ENCODE results near the gene DNM2. TPM values are rescaled to one million over a fixed set of nuclear protein-coding genes. Genes with fewer than 3 reads are reported as not detected.
"Not testable (repeated sequence)": the region's sequence is repeated elsewhere in the genome, so short reads cannot be mapped to it uniquely, and the experiment has no call there.

Gene DNM2
- total and polyA plus RNA-seq, 3 donors from 2014 or later: 166 to 274 (median 226) TPM

DNA sequence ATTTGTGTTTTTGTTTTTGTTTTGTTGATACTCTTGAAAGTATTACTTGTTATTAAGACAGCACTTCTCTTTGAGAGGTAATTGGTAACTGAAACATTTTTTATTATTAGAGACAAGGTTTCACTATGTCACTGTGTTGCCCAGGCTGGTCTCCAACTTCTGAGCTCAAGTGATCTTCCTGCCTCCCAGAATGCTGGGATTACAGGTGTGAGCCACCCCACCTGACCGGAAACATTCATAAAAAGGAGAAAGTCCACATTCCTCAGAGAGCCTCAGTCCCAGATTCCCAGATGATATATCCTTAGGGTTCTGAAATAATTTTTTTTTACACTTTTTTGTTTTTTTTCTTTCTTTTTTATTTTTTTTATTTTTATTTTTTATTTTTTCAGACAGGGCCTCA lies 156.1 kb downstream of the DNM2 start:
- WGBS, 2 donors: 95 to 100% methylated on average over 1 of the region's 1 CpG
- H3K4me1 ChIP-seq: peaks cover 27% of the 10 kb centered on the region
- H3K36me3 ChIP-seq (ENCODE audit: low read depth, missing control alignments): no peaks in the 10 kb centered on the region
- no peak for DNase-seq
- H3K9me3 ChIP-seq: no peaks in the 10 kb centered on the region
- no peak overlapping the region for H3K27ac ChIP-seq
- intact Hi-C loops (cut with DNase I; ENCODE audit: low total_unique reads): loop anchor here (10.0 kb wide), 1 partner anchor 51 kb away; the partner anchor contains the start of genes TIMM29 and YIPF2
- TF ChIP-seq, protein P1, sequence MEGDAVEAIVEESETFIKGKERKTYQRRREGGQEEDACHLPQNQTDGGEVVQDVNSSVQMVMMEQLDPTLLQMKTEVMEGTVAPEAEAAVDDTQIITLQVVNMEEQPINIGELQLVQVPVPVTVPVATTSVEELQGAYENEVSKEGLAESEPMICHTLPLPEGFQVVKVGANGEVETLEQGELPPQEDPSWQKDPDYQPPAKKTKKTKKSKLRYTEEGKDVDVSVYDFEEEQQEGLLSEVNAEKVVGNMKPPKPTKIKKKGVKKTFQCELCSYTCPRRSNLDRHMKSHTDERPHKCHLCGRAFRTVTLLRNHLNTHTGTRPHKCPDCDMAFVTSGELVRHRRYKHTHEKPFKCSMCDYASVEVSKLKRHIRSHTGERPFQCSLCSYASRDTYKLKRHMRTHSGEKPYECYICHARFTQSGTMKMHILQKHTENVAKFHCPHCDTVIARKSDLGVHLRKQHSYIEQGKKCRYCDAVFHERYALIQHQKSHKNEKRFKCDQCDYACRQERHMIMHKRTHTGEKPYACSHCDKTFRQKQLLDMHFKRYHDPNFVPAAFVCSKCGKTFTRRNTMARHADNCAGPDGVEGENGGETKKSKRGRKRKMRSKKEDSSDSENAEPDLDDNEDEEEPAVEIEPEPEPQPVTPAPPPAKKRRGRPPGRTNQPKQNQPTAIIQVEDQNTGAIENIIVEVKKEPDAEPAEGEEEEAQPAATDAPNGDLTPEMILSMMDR (IDR thresholded peaks at IDR 0.05): no peak
- no peak for TF ChIP-seq POLR2A (IDR thresholded peaks at IDR 0.05)
- H3K4me3 ChIP-seq: no peak overlapping the region
- H3K27me3 ChIP-seq: no peaks in the 10 kb centered on the region

DNA sequence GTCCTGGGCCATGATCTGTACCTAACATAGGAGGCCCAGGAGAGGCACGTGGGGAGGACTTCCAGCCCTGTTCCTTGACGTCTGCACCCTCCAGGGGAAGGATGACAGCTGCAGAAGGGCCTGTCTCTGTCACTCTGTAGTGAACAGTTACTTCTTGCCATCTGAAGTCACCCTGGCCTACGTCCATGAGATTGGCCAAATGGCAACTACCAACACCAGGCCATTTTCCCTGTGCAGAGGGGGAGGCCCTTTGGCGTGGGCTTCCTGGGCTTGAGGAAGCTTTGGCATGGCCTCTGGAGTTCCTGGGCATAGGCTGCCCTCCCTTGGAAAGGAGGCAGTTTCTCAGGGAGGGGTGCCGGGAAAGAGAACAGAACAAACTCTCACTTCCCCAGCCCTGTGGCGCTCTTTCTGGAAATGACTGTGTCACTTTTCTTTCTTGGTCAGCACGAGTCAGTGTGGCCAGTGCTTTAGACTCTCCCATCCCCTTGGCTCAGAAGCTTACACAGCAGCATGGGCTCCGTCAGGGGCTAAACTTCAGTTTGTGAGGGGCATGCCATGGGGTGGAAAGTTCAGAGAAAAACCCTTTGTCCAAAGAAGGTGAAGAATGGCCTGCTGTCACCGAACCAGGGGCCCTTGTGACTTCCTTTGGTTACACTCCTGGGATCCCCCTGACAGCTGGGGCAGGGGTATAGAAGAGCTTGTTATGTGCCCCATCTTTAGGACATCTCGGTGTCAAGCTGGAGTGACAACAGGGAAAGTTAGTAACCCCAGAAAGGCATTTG lies 158.8 kb downstream of the DNM2 start:
- Histone ChIP-seq H3K27ac (peak overlapping the region in 1 of 2 donors; percentile 4), H3K4me3 (no peak overlapping the region), H3K27me3 (no peaks in the 10 kb centered on the region), H3K36me3 (ENCODE audit: low read depth, missing control alignments) (no peaks in the 10 kb centered on the region), H3K4me1 (peaks cover 24% of the 10 kb centered on the region), H3K9me3 (no peaks in the 10 kb centered on the region)
- intact Hi-C loops (cut with DNase I; ENCODE audit: low total_unique reads): loop anchor here (10.0 kb wide), 1 partner anchor 48 kb away; the partner anchor contains the start of genes TIMM29 and YIPF2
- TF ChIP-seq, protein P1 (IDR thresholded peaks at IDR 0.05): no peak
- no peak for TF ChIP-seq POLR2A (IDR thresholded peaks at IDR 0.05)
- WGBS, 2 donors: 61 to 63% methylated on average over 8 to 10 of the region's 10 CpGs
- DNase-seq: no peak

DNA sequence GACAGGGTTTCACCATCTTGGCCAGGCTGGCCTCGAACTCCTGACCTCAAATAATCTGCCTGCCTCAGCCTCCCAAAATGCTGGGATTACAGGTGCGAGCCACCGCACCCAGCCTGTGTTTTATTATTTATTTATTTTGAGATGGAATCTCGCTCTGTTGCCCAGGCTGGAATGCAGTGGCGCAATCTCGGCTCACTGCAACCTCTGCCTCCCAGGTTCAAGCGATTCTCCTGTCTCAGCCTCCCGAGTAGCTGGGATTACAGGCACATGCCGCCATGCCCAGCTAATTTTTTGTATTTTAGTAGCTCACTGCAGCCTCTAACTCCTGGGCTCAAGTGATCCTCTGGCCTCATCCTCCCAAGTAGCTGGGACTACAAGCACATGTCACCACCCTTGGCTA lies 159.7 kb downstream of the DNM2 start:
- H3K36me3 ChIP-seq (ENCODE audit: low read depth, missing control alignments); H3K27me3 ChIP-seq; H3K9me3 ChIP-seq; DNase-seq; H3K4me3 ChIP-seq; H3K27ac ChIP-seq: not testable (repeated sequence)
- intact Hi-C loops (cut with DNase I; ENCODE audit: low total_unique reads): loop anchor here (10.0 kb wide), 1 partner anchor 47 kb away; the partner anchor contains the start of genes TIMM29 and YIPF2
- 96 to 97% methylated on average over 7 to 9 of the region's 9 CpGs for WGBS, 2 donors
- peaks cover 25% of the 10 kb centered on the region for H3K4me1 ChIP-seq

DNA sequence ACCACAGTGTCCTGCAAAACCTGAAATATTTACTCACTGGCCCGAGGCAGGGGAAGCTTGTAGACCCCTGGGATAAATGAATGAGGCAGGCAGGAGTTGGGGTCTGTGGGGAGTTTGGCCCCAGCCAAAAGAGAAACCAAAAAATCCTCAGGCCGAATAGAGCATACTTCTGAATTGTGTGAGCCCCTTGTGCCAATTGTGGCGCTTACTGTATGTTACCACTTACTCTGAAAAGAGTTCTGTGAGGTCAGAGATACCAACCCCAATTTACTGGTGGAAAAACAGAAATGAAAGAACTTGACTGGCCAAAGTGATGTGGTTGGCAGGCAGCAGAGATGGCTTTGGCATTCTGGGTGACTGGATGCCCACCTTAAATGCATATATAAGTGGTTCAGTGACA lies 160.4 kb downstream of the DNM2 start:
- Histone ChIP-seq H3K9me3 (no peaks in the 10 kb centered on the region), H3K4me3 (no peak overlapping the region), H3K4me1 (peaks cover 18% of the 10 kb centered on the region), H3K27ac (no peak overlapping the region), H3K27me3 (no peaks in the 10 kb centered on the region), H3K36me3 (ENCODE audit: low read depth, missing control alignments) (no peaks in the 10 kb centered on the region)
- TF ChIP-seq POLR2A (IDR thresholded peaks at IDR 0.05): no peak
- TF ChIP-seq, protein P1 (IDR thresholded peaks at IDR 0.05): no peak
- 75 to 91% methylated on average over 3 of the region's 3 CpGs for whole genome bisulfite sequencing, 2 donors
- no peak for DNase-seq
- intact Hi-C loops (cut with DNase I; ENCODE audit: low total_unique reads): loop anchor here (10.0 kb wide), 1 partner anchor 47 kb away; the partner anchor contains the start of genes TIMM29 and YIPF2

MicroRNAs within 50 kb of the gene (microRNA counts, 767-probe panel; counts per million panel counts)
- microRNA hsa-miR-638: 0 to 152 counts per million in 2 donors

Small RNAs within 50 kb of the gene (microRNA-seq; reads per million reads assigned to microRNA genes)
- gene MIR199A1 (ENCODE audit: borderline number of aligned reads in 2 of 2, borderline replicate concordance in 1 of 2) (0 to 0.69 reads per million in 2 donors), gene MIR4748 (ENCODE audit: borderline number of aligned reads in 2 of 2, borderline replicate concordance in 1 of 2) (0 to 0.70 reads per million in 2 donors), gene MIR638 (ENCODE audit: borderline number of aligned reads in 2 of 2, borderline replicate concordance in 1 of 2) (0 reads per million in 2 donors), gene MIR6793 (ENCODE audit: borderline number of aligned reads in 2 of 2, borderline replicate concordance in 1 of 2) (0.69 to 0.70 reads per million in 2 donors)

Small RNAs within 50 kb of the gene (small RNA-seq; reads per million reads assigned to genes)
- gene MIR199A1: 0 reads per million in 2 donors
- gene MIR4748: 0.09 to 0.18 reads per million in 2 donors
- gene MIR638: 0 reads per million in 2 donors
- 0 to 0.18 reads per million in 2 donors for gene MIR6793

Other genes starting within 250 kb of the DNM2 start
- gene KEAP1, start 214.7 kb upstream of the DNM2 start, total RNA-seq: 10 to 100 TPM; 40.7 to 61.0 TPM
- gene KEAP1, start 214.7 kb upstream of the DNM2 start, polyA plus RNA-seq (ENCODE audit: insufficient read depth, low read depth, low replicate concordance): 54.1 TPM
- under 1 TPM; 0.12 to 0.31 TPM for gene S1PR5, start 200.6 kb upstream of the DNM2 start, total RNA-seq
- 0.61 TPM for gene S1PR5, start 200.6 kb upstream of the DNM2 start, polyA plus RNA-seq (ENCODE audit: insufficient read depth, low read depth, low replicate concordance)
- 10 to 100 TPM; 80.5 to 97.1 TPM for gene ATG4D, start 174.2 kb upstream of the DNM2 start, total RNA-seq
- gene ATG4D, start 174.2 kb upstream of the DNM2 start, polyA plus RNA-seq (ENCODE audit: insufficient read depth, low read depth, low replicate concordance): 167 TPM
- gene KRI1, start 152.1 kb upstream of the DNM2 start, total RNA-seq: 10 to 100 TPM; 33.7 to 34.6 TPM
- 48.3 TPM for gene KRI1, start 152.1 kb upstream of the DNM2 start, polyA plus RNA-seq (ENCODE audit: insufficient read depth, low read depth, low replicate concordance)
- 10 to 100 TPM; 30.6 to 37.2 TPM for gene CDKN2D, start 149.1 kb upstream of the DNM2 start, total RNA-seq
- 57.7 TPM for gene CDKN2D, start 149.1 kb upstream of the DNM2 start, polyA plus RNA-seq (ENCODE audit: insufficient read depth, low read depth, low replicate concordance)
- 1 to 10 TPM; 6.9 to 7.7 TPM for gene AP1M2, start 130.8 kb upstream of the DNM2 start, total RNA-seq
- gene AP1M2, start 130.8 kb upstream of the DNM2 start, polyA plus RNA-seq (ENCODE audit: insufficient read depth, low read depth, low replicate concordance): 23.3 TPM
- gene SLC44A2, start 92.5 kb upstream of the DNM2 start, total RNA-seq: 100 to 1,000 TPM; 360 to 463 TPM
- 268 TPM for gene SLC44A2, start 92.5 kb upstream of the DNM2 start, polyA plus RNA-seq (ENCODE audit: insufficient read depth, low read depth, low replicate concordance)
- gene ILF3, start 63.7 kb upstream of the DNM2 start, total RNA-seq: 100 to 1,000 TPM; 246 to 253 TPM
- 263 TPM for gene ILF3, start 63.7 kb upstream of the DNM2 start, polyA plus RNA-seq (ENCODE audit: insufficient read depth, low read depth, low replicate concordance)
- gene QTRT1, start 16.6 kb upstream of the DNM2 start, total RNA-seq: 10 to 100 TPM; 44.3 to 44.6 TPM
- 27.8 TPM for gene QTRT1, start 16.6 kb upstream of the DNM2 start, polyA plus RNA-seq (ENCODE audit: insufficient read depth, low read depth, low replicate concordance)
- gene TMED1, start 118.1 kb downstream of the DNM2 start, total RNA-seq: 10 to 100 TPM; 34.0 to 59.3 TPM
- 30.2 TPM for gene TMED1, start 118.1 kb downstream of the DNM2 start, polyA plus RNA-seq (ENCODE audit: insufficient read depth, low read depth, low replicate concordance)
- 10 to 100 TPM; 17.4 to 21.0 TPM for gene C19orf38, start 130.3 kb downstream of the DNM2 start, total RNA-seq
- gene C19orf38, start 130.3 kb downstream of the DNM2 start, polyA plus RNA-seq (ENCODE audit: insufficient read depth, low read depth, low replicate concordance): 19.3 TPM
- gene CARM1, start 153.5 kb downstream of the DNM2 start, total RNA-seq: 10 to 100 TPM; 79.5 to 82.4 TPM
- gene CARM1, start 153.5 kb downstream of the DNM2 start, polyA plus RNA-seq (ENCODE audit: insufficient read depth, low read depth, low replicate concordance): 110 TPM
- gene YIPF2, start 210.6 kb downstream of the DNM2 start, total RNA-seq: 100 to 1,000 TPM in 1 of 2 donors, 10 to 100 TPM in 1; 95.3 to 106 TPM
- 143 TPM for gene YIPF2, start 210.6 kb downstream of the DNM2 start, polyA plus RNA-seq (ENCODE audit: insufficient read depth, low read depth, low replicate concordance)
- gene TIMM29, start 210.7 kb downstream of the DNM2 start, total RNA-seq: 10 to 100 TPM; 40.9 to 45.7 TPM
- gene TIMM29, start 210.7 kb downstream of the DNM2 start, polyA plus RNA-seq (ENCODE audit: insufficient read depth, low read depth, low replicate concordance): 20.2 TPM
- gene SMARCA4, start 243.0 kb downstream of the DNM2 start, total RNA-seq: 100 to 1,000 TPM; 180 to 188 TPM
- gene SMARCA4, start 243.0 kb downstream of the DNM2 start, polyA plus RNA-seq (ENCODE audit: insufficient read depth, low read depth, low replicate concordance): 141 TPM

All from testis (tissue), 3 donors.